ENCODE measurements around the gene FUT7. TPM values are rescaled to one million over a fixed set of nuclear protein-coding genes. Genes with fewer than 3 reads are reported as not detected.

The FUT7 gene
- total and polyA plus RNA-seq, 2 of the 8 experiments (the other 6 are each of a cell fraction or from before 2014, with no cell fraction given), result not detected

DNA sequence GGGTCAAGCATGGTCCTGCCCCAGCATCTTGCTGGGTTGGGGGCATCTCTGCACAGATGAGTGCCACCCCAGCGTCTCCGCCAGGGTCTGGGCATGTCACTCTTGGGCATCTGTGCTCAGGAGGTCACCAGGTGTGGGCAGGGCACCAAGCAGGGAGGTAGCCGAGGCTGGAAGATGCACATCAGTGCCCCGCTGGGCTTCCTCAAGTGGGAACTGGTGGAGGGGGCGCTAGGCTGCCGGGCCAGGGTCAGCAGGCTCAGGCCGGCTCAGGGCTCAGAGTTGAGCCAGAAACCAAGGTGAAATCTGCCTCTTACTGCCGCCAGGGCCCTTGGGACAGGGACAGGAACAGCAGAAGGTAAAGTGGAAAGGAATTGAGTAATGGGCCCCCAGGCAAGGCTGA is 4.0 kb upstream of the FUT7 start:
- H3K27ac ChIP-seq (ENCODE audit: low read depth, low read length), result no peak overlapping the region
- no peak overlapping the region for H3K23ac ChIP-seq (ENCODE audit: insufficient read length)
- peak overlapping the region; percentile 79; the same call in 1 of the 2 replicates for H4K8ac ChIP-seq (ENCODE audit: extremely low read depth, insufficient read depth, low read length)
- H3K4me1 ChIP-seq (replicated peaks in 1 of 4; ENCODE audit: control insufficient read depth in 3 of 4, insufficient read depth in 4 of 4, low read length in 3 of 4), result peaks cover 0 to 2% (median 0%) of the 10 kb centered on the region in 4 experiments; a peak in 3 of 7 replicates
- CTCF ChIA-PET (ENCODE audit: partially characterized antibody), result interaction anchor here (0.6 to 4.2 kb wide), 51 partner anchors 8 to 333 kb away, joined by 3 to 65 read pairs (median 6); partner anchors contain the start of genes AJM1, ANAPC2, CLIC3 and LCN12
- no peak overlapping the region for H2BK20ac ChIP-seq (ENCODE audit: low read length)
- H3K9me3 ChIP-seq (ENCODE audit: insufficient read depth in 2 of 2, low read depth in 1 of 2, low read length in 1 of 2), result no peaks in the 10 kb centered on the region
- no peaks in the 10 kb centered on the region for H3K79me1 ChIP-seq (ENCODE audit: low read depth, low read length)
- H2AK5ac ChIP-seq (ENCODE audit: low read depth, low read length), result no peak overlapping the region
- no peak overlapping the region; the same call in 1 of the 2 replicates for H2BK12ac ChIP-seq (ENCODE audit: low read depth, low read length)
- H3K36me3 ChIP-seq (ENCODE audit: control insufficient read depth in 2 of 4, insufficient read depth in 4 of 4, low read length in 3 of 4), result peaks cover 0 to 3% (median 0%) of the 10 kb centered on the region in 4 experiments; a peak in 1 of 8 replicates
- H3K4ac ChIP-seq (replicated peaks; ENCODE audit: insufficient read length, low read depth, low read length), result no peak overlapping the region
- H4K5ac ChIP-seq (ENCODE audit: insufficient read length, low read depth, low read length), result no peak overlapping the region
- no peak overlapping the region for H4K91ac ChIP-seq (replicated peaks; ENCODE audit: insufficient read length, low read length)
- no peaks in the 10 kb centered on the region; a peak in 3 of 7 replicates for H3K27me3 ChIP-seq (replicated peaks in 1 of 4; ENCODE audit: control insufficient read depth in 3 of 4, extremely low read depth in 1 of 4, insufficient read depth in 3 of 4, low read length in 3 of 4)
- no peak overlapping the region for H3K14ac ChIP-seq (ENCODE audit: insufficient read length)
- H2AFZ ChIP-seq (ENCODE audit: low read length), result no peak overlapping the region
- POLR2A ChIA-PET (ENCODE audit: partially characterized antibody), result interaction anchor here (1.8 kb wide), 1 partner anchor 28 kb away, joined by 5 read pairs; no protein-coding TSS in a partner anchor
- no peak overlapping the region for H3K4me3 ChIP-seq (ENCODE audit: extremely low read depth in 1 of 4, insufficient read depth in 2 of 4, low read depth in 3 of 4, low read length in 4 of 4)
- H2BK5ac ChIP-seq (ENCODE audit: low read depth, low read length), result no peak overlapping the region
- no peak overlapping the region for H3K56ac ChIP-seq (replicated peaks; ENCODE audit: insufficient read length, low read depth, low read length)
- peaks cover 2 to 5% of the 10 kb centered on the region in 2 experiments for H4K20me1 ChIP-seq (replicated peaks in 1 of 2; ENCODE audit: control insufficient read depth in 1 of 2, insufficient read depth in 2 of 2, low read length in 2 of 2)
- DNase-seq (ENCODE audit: low read depth in 1 of 2, low spot score in 2 of 2), result no peak
- H3K23me2 ChIP-seq (ENCODE audit: low read depth, low read length), result no peaks in the 10 kb centered on the region
- H3K18ac ChIP-seq (ENCODE audit: extremely low read depth, low read length), result no peak overlapping the region
- H2BK15ac ChIP-seq (ENCODE audit: low read length), result no peak overlapping the region
- FAIRE-seq, result no peak
- no peak overlapping the region for H2BK120ac ChIP-seq (replicated peaks; ENCODE audit: low read depth, low read length)
- no peaks in the 10 kb centered on the region for H3K79me2 ChIP-seq (ENCODE audit: control insufficient read depth in 1 of 2, insufficient read depth in 2 of 2, low read length in 2 of 2)
- TF ChIP-seq GTF2F1 (IDR thresholded peaks at IDR 0.05; ENCODE audit: borderline replicate concordance, low read depth, low read length) (no peak), CEBPB (IDR thresholded peaks at IDR 0.05; ENCODE audit: low read depth, low read length) (no peak), POLR2A (IDR thresholded peaks at IDR 0.05; ENCODE audit: control extremely low read depth in 1 of 2, low read depth in 2 of 2, low read length in 2 of 2) (no peak)
- WGBS, 2 experiments (ENCODE audit: extremely low coverage in 1 of 2, insufficient coverage in 1 of 2, insufficient read length in 1 of 2, insufficient replicate concordance in 2 of 2, low coverage in 1 of 2, low lambda C conversion rate in 2 of 2, missing lambda C conversion rate in 1 of 2), result 81% methylated on average over 8 of the region's 8 CpGs; no CpG with 5 or more reads in 1 of the 2 experiments
- no peak overlapping the region for H3K4me2 ChIP-seq (ENCODE audit: insufficient read depth in 1 of 2, low read depth in 2 of 2, low read length in 2 of 2)
- no peak overlapping the region for H3K9ac ChIP-seq (replicated peaks in 1 of 4; ENCODE audit: extremely low read depth in 1 of 4, low read depth in 3 of 4, low read length in 3 of 4)
